ENCODE results near the gene SMTNL1.

SMTNL1 gene

GRCh38 chr11:57546451-57546850, 9.1 kb downstream of the SMTNL1 start:
- no peak for DNase-seq (ENCODE audit: low read depth)

DNA sequence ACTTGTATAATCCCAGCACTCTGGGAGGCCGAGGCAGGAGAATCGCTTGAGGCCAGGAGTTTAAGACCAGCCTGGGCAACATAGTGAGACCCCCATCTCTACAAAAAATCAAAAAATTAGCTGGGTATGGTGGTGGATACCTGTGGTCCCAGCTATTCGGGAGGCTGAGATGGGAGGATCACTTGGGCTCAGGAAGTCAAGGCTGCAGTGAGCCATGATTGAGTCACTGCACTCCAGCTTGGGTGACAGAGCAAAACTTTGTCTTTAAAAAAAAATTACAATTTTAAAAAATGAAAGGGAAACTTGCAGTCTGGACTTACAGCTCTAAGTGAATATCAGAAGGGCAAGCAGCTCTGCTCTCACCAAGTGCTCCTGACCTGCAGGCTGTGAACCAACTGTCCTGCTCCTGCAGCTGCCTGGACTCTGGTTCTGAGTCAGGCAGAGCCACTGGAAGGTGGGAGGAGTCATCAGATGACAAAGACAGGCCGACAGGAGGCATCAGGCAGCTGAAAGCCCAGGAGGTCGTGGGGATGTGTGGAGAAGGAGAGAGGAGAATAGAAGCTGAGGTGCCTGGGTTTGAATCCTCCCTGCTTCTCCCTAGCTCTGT, 9.6 kb downstream of the SMTNL1 start:
- DNase-seq (ENCODE audit: low read depth): no peak

DNA sequence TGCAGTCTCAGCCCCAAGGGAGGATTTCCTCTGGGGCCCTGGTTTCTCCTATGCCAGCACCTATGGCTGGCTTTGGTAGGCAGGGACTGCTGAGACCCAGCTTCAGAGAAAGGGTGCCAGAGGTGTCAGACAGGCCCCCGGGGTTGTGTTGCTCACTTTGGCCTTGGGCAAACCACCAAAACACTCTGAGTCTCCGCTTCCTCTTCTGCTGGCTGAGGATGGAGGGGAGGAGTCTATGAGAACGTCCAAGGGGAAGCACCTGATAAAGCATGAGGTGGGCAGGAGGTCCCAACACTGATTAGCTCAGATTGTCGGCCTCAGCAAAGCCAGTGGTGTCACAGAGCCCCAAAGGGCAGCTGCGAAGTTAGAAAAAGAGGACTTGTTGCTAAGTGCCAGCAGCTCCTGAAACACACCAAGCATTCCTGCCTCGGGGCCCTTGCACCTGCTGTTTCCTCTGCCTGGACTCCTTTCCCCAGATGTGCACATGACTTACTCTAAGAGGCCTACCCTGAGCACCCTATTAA, 10.5 kb downstream of the SMTNL1 start:
- no peak for DNase-seq (ENCODE audit: low read depth)

GRCh38 chr11:57549983-57550382, 12.6 kb downstream of the SMTNL1 start:
- DNase-seq (ENCODE audit: low read depth): no peak

DNA sequence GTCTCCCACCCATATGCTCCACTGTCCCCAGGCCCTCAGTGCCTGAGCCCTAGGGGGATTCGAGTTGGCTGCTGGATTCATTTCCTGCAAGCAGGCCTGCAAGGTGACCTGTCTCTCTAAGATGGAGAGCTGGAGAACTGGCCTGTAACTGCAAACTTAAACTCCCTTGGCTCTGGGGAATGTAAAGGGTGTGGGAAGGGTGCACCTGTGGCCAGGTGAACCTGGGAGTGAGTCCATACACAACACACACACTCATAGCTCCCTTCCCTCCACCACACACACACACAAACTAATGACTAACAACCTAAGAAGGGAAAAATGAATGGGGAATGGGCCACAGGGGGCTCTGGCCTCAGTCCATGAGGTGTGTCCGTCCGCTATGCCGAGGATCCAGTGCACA, 14.5 kb downstream of the SMTNL1 start:
- no peak for DNase-seq (ENCODE audit: low read depth)

- no peak for DNase-seq (ENCODE audit: low read depth)
Measured at GRCh38 chr11:57552479-57552878, 15.1 kb downstream of the SMTNL1 start.

GRCh38 chr11:57555393-57555792, 18.0 kb downstream of the SMTNL1 start:
- DNase-seq (ENCODE audit: low read depth): no peak

GRCh38 chr11:57556041-57556440, 18.6 kb downstream of the SMTNL1 start:
- DNase-seq (ENCODE audit: low read depth): no peak

- no peak for DNase-seq (ENCODE audit: low read depth)
Measured at GRCh38 chr11:57560146-57560545, 22.8 kb downstream of the SMTNL1 start.

DNA sequence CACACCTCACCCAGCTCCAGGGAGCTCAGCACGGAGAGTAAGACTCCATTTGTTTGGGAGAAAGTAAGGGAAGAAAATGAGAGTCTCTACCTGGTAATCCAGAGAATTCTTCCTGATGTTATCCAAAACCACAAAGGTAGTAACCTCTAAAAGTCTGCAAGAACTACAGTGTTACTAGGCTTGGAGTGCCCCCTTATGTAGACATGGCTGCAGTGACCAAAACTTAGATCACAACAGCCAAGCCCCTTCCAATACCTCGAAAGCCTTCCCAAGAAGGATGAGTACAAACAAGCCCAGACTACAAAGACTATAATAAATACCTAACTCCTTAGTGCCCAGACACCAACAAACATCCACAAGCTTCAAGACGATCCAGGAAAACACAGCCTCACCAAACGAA, 25.2 kb downstream of the SMTNL1 start:
- DNase-seq (ENCODE audit: low read depth): no peak

GRCh38 chr11:57566005-57566904, 28.9 kb downstream of the SMTNL1 start:
- no peak for DNase-seq (ENCODE audit: low read depth)

DNA sequence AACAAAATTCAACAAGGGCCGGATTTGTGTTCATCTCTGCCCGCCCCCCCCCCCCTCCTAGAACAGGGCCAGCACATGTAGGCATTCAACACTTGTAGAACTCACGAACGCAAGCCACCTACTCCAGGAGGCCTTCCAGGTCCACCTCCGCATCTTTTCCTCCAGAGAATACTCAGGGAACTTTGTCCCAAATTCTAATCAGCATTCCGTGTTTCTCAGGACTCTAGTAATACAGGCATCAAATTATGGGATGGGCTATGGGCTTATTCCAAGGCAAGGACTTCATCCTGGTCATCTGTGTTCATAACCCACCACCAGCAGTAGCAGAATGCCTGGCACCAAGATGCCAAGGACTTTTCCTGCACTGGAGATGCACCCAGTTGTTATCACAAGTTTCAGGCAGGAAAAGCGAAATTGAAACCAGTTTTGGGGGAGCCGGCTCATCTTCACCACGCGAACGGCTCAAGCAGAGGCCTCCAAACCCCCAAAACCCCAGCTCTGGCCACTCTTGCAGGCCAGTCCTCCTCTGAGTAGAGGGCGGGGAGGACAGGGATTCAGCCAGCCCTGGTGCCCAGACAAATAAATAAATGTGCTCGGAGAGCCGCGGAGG, 29.6 kb downstream of the SMTNL1 start:
- no peak for DNase-seq (ENCODE audit: low read depth)

DNA sequence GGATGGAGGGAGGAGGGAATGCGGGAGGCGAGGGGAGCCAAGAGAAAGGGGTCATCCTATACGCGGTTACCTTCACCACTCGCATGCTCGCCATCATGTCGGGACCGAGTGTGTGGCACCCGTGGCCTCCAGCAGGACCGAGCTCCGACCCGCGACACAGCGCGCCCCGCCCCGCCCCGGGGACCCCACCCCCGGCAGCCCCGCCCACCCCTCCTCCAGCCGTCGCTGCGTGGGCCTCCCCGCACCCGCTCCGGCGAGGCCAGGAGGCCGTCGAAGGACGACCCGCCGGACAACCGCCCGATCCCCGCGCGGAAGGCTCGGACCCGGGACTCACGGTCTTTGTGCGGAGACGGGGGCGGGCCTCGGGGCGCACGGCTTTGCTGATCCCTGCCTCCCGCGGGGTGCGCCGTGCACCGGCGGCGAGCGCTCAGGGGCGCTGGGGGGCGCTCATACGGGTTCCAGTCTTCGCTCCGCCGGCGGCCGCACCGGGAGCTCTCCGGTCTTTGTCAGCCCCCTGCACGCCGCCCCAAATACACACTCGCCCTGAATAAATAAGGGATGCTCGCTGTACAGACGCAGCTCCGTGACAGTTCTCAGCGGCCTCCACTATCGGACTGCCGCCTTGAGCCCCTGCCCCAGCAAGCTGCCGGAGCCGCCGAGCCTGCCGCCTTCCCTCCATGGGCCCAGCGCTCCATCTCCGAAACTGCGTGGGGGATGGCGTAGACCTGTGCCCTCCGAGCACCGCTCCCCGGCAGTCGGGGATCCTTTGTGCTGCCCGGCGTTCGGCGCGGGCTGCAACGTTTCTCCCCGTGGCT, 30.3 kb downstream of the SMTNL1 start, which contains the start of gene UBE2L6:
Gene UBE2L6 (minus strand): TSS at position 158 of the 815 bp plus-strand sequence. CDS start 61 bp downstream, at position 97.
- peak; percentile 79 for DNase-seq (ENCODE audit: low read depth)

GRCh38 chr11:57568330-57568766, 31.0 kb downstream of the SMTNL1 start:
- no peak for DNase-seq (ENCODE audit: low read depth)

GRCh38 chr11:57571606-57572005, 34.2 kb downstream of the SMTNL1 start:
- DNase-seq (ENCODE audit: low read depth): no peak

GRCh38 chr11:57574061-57574460, 36.7 kb downstream of the SMTNL1 start:
- no peak for DNase-seq (ENCODE audit: low read depth)

DNA sequence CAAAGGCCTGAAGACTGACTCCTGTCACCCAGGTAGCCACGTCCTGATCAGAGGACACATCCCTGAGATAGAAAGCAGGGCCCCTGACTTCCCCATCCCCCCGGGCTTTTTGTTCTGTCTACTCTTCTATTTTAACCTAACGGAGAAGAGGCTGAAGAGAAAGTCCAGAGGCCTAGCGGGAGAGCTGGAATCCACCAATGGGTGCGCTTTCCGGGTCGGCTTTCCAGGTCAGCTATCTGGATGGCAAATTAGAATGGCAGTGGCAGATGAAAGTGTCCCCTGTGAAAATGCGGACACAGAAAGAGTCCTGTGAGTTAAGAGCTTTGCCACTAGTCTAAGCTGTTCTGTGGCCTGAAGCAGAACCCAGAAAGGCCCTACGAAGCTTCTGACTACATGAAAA, 46.9 kb downstream of the SMTNL1 start:
- DNase-seq (ENCODE audit: low read depth): no peak

DNA sequence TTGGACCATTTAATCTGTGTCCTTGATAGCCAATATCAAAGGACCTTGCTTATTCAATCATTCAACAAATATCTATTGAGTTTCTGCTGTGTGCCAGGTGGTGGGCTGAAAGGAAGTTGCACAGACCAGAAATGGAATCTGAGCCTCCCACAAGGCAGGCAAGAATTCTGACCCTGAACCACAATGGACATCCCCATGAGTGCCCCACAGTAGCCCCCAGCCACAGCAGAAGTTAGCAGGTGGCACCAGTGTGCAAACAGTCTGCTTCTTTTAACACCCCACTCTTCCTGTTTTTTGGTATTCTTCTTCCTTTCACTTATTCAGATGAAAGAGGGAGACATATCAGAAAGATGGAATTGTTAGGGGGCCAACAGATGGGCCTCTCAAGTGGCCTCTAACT, 47.9 kb downstream of the SMTNL1 start:
- DNase-seq (ENCODE audit: low read depth): no peak

GRCh38 chr11:57586711-57587245, 49.4 kb downstream of the SMTNL1 start:
- no peak for DNase-seq (ENCODE audit: low read depth)

DNA sequence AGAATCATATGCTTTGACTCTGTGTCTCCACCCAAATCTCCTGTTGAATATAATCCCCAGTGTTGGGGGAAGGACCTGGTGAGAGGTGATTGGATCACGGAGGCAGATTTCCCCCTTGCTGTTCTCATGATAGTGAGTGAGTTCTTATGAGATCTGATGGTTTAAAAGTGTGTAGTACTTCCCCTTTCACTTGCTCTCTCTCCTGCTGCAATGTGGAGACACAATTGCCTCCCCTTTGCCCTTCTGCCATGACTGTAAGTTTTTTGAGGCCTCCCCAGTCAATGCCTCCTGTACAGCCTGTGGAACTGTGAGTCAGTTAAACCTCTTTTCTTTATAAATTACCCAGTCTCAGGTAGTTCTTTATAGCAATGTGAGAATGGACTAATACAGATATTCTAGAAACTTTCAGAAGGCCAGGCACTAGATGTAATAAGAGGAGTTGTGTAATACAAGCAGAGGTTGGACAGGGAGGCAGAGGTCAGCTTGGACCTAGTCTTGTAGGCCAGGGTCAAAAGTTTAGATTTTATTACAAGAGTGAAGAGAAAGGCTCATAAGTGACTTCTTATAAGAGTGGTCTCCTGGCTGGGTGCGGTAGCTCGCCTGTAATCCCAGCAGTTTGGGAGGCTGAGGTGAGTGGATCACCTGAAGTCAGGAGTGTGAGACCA, 50.8 kb downstream of the SMTNL1 start:
- DNase-seq (ENCODE audit: low read depth): no peak

- no peak for DNase-seq (ENCODE audit: low read depth)
Measured at GRCh38 chr11:57596266-57596885, 59.0 kb downstream of the SMTNL1 start.

All from stimulated activated CD8-positive, alpha-beta memory T cell treated with anti-CD3 and anti-CD28 coated beads, Interleukin-4, amount 100 ng/mL, for 24 hours (primary cell).